ENCODE data around the gene GABRB1.

DNA sequence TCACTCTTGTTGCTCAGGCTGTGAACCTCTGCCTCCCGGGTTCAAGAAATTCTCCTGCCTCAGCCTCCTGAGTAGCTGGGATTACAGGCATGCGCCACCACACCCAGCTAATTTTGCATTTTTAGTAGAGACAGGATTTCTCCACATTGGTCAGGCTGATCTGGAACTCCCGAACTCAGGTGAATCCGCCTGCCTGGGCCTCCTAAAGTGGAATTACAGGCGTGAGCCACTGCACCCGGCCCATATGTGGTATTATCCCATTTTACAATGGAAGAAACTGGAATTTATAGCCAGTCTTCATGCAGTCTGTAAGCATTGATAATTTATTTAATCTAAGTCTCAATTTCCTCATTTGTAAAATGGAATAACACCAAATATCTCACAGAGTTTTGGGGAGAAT, 161.8 kb downstream of the GABRB1 start:
- TF ChIP-seq YY1 (IDR thresholded peaks at IDR 0.05; ENCODE audit: insufficient read depth, insufficient read length) (no peak), ZNF274 (IDR thresholded peaks at IDR 0.05; ENCODE audit: low read depth, low read length) (no peak)
